ENCODE results near the gene C14orf132.
"Not testable (repeated sequence)": the region's sequence is repeated elsewhere in the genome, so short reads cannot be mapped to it uniquely, and the experiment has no call there.

Gene C14orf132

DNA sequence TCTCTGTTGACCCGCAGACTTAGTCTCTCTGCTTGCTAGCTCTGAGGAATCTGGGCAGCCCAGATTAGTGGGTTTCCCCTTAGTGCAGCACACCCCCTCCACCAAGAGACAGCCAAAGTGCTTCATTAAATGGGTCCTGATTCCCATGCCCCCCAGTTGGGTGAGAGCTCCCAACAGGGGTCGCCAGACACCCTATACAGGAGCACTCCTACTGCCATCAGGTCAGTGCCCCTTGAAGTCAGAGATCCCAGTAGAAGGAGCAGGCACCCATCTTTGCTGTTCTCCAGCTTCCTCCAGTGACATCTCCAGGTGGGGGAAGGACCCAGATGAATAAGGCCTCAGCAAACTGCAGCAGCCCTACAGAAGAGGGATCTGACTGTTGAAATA is 36.7 kb upstream of the C14orf132 start:
- H3K27ac ChIP-seq, result peak overlapping the region; percentile 68
- no peaks in the 10 kb centered on the region for H3K27me3 ChIP-seq (ENCODE audit: insufficient read depth, low read depth, severe bottlenecking)
- peaks cover 2% of the 10 kb centered on the region for H3K9me3 ChIP-seq (ENCODE audit: severe bottlenecking)
- H3K36me3 ChIP-seq, result no peaks in the 10 kb centered on the region
- no peak overlapping the region for H3K4me3 ChIP-seq (ENCODE audit: low read depth, low read length)
- DNase-seq, result peak; percentile 45
- TF ChIP-seq, protein P1, sequence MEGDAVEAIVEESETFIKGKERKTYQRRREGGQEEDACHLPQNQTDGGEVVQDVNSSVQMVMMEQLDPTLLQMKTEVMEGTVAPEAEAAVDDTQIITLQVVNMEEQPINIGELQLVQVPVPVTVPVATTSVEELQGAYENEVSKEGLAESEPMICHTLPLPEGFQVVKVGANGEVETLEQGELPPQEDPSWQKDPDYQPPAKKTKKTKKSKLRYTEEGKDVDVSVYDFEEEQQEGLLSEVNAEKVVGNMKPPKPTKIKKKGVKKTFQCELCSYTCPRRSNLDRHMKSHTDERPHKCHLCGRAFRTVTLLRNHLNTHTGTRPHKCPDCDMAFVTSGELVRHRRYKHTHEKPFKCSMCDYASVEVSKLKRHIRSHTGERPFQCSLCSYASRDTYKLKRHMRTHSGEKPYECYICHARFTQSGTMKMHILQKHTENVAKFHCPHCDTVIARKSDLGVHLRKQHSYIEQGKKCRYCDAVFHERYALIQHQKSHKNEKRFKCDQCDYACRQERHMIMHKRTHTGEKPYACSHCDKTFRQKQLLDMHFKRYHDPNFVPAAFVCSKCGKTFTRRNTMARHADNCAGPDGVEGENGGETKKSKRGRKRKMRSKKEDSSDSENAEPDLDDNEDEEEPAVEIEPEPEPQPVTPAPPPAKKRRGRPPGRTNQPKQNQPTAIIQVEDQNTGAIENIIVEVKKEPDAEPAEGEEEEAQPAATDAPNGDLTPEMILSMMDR (IDR thresholded peaks at IDR 0.05; ENCODE audit: low read depth, low read length), result peak; percentile 42; the same call in 1 of the 2 replicates

DNA sequence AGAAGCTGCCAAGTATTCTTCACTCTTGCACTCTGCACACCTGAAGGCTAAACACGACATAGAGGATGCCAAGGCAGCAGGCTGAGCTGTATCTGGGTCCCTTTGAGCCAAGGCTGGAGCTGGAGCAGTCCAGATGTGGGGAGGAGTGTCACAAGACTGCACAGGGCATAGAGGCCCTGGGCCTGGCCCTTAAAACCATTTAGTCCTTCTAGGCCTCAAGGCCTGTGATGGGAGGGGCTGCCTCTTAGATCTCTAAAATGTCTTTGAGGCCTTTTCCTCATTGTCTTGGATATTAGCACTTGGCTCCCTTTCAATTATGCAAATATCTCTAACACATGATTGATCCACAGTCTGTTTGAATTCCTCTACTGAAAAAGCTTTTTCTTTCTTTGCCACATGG is 28.0 kb upstream of the C14orf132 start:
- Histone ChIP-seq H3K27me3 (ENCODE audit: insufficient read depth, low read depth, severe bottlenecking) (no peaks in the 10 kb centered on the region), H3K27ac (no peak overlapping the region), H3K9me3 (ENCODE audit: severe bottlenecking) (peaks cover 9% of the 10 kb centered on the region), H3K36me3 (no peaks in the 10 kb centered on the region), H3K4me3 (ENCODE audit: low read depth, low read length) (no peak overlapping the region)
- TF ChIP-seq, protein P1 (IDR thresholded peaks at IDR 0.05; ENCODE audit: low read depth, low read length), result no peak
- no peak for DNase-seq

DNA sequence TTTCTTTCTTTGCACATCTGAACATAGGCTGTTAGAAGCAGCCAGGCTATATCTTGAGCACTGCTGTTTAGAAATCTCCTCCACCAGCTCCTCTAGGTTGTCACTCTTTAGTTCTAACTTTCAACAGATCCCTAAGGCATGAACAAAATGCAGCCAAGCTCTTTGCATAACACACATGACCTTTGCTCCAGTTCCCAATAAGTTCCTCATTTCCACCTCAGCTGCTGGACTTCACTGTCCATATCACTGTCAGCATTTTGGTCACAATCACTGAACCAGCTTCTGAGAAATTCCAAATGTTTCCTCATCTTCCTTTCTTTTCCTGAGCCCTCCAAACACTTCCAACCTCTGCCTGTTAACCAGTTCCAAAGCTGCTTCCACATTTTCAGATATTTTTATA is 27.6 kb upstream of the C14orf132 start:
- Histone ChIP-seq H3K27ac (no peak overlapping the region), H3K4me3 (ENCODE audit: low read depth, low read length) (no peak overlapping the region), H3K36me3 (no peaks in the 10 kb centered on the region), H3K27me3 (ENCODE audit: insufficient read depth, low read depth, severe bottlenecking) (no peaks in the 10 kb centered on the region), H3K9me3 (ENCODE audit: severe bottlenecking) (peaks cover 9% of the 10 kb centered on the region)
- DNase-seq, result no peak
- TF ChIP-seq, protein P1 (IDR thresholded peaks at IDR 0.05; ENCODE audit: low read depth, low read length), result no peak

DNA sequence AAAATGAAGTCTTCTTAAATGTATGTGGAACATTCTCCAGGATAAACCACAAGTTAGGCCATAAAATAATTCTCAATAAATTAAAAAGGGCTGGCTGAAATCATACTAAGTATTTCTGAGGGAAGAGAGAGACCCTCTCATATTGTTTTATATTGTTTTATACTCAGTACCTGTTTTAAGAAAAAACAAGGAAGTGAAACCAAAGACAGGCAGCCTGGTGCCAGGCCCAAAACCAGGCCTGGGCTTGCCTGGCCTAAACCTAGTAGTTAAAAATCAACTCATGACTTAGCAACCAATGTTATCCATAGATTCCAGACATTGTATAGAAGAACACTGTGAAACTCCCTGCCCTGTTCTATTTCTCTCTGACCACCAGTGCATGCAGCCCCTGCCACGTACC is 26.4 kb upstream of the C14orf132 start:
- not testable (repeated sequence) for H3K4me3 ChIP-seq (ENCODE audit: low read depth, low read length); H3K9me3 ChIP-seq (ENCODE audit: severe bottlenecking); H3K36me3 ChIP-seq; DNase-seq; H3K27ac ChIP-seq; H3K27me3 ChIP-seq (ENCODE audit: insufficient read depth, low read depth, severe bottlenecking)

DNA sequence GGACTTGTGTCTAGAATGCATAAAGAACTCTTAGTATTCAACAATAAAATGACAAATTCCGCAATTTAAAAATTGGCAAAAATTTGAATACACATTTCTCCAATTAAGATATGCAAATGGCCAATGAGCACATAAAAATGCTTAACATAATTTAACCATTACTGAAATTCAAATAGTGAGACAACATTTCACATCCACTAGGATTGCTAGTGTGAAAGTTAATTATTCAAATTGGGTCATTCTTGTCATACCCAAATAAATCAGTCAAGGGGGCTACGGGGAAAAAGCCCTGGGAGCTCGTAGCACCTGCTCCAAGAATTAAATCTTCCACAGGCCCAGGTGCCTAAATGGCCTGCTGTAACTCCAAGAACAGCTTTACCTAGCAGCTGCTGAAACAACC is 25.0 kb upstream of the C14orf132 start:
- H3K27ac ChIP-seq, result no peak overlapping the region
- no peak for DNase-seq
- H3K36me3 ChIP-seq, result no peaks in the 10 kb centered on the region
- TF ChIP-seq, protein P1 (IDR thresholded peaks at IDR 0.05; ENCODE audit: low read depth, low read length), result no peak
- H3K27me3 ChIP-seq (ENCODE audit: insufficient read depth, low read depth, severe bottlenecking), result no peaks in the 10 kb centered on the region
- H3K9me3 ChIP-seq (ENCODE audit: severe bottlenecking), result peaks cover 7% of the 10 kb centered on the region
- H3K4me3 ChIP-seq (ENCODE audit: low read depth, low read length), result no peak overlapping the region

DNA sequence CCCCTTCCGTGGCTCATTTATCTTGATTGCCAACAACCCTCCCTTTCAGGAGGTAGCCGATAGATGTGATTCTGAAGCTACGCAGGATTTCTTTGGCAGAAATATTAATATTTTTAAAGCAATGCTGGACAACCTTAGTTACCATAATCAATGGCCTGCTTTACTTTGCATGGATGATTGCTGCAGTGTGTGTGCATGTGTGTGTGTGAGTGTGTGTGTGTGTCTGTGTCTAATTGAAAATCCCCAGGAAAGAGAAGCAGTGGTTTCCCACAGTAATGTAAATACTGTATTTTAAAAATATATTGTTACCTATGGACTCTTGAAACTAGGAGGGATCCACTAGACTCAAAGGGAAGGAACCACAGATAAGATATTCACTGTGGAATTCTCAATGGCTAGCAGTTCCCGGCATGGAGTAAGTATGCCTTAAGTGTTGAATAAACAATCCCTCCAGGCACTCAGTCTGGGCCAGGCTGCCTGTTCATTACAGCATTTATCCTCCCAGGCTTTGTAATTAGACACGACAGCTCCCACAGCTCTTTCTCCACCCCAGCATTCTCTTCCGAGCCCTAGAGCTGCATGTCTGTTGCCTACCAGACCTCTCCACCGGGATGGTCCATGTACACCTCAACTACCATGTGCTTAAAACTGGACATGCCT is 22.5 kb upstream of the C14orf132 start:
- DNase-seq, result peak; percentile 58
- TF ChIP-seq, protein P1 (IDR thresholded peaks at IDR 0.05; ENCODE audit: low read depth, low read length), result no peak
- Histone ChIP-seq H3K9me3 (ENCODE audit: severe bottlenecking) (no peaks in the 10 kb centered on the region), H3K36me3 (no peaks in the 10 kb centered on the region), H3K27ac (no peak overlapping the region; the same call in 1 of the 2 replicates), H3K27me3 (ENCODE audit: insufficient read depth, low read depth, severe bottlenecking) (no peaks in the 10 kb centered on the region), H3K4me3 (ENCODE audit: low read depth, low read length) (no peak overlapping the region; the same call in 1 of the 2 replicates)
